ENCODE results near the gene NPFF.

DNA sequence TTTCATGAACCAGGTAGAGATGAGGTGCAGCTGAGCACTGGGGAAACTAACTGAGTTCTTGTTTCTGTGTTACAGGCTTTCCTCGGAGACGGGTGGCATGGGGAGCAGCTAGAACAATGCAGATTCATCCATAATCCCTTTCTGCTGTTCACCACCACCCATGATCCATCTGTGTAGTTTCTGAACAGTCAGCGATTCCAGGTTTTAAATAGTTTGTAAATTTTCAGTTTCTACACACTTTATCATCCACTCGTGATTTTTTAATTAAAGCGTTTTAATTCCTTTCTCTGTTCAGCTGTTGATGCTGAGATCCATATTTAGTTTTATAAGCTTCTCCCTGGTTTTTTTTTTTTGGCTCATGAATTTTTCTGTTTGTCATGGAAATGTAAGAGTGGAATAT, 28.0 kb downstream of the NPFF start:
- TF ChIP-seq, protein P1, sequence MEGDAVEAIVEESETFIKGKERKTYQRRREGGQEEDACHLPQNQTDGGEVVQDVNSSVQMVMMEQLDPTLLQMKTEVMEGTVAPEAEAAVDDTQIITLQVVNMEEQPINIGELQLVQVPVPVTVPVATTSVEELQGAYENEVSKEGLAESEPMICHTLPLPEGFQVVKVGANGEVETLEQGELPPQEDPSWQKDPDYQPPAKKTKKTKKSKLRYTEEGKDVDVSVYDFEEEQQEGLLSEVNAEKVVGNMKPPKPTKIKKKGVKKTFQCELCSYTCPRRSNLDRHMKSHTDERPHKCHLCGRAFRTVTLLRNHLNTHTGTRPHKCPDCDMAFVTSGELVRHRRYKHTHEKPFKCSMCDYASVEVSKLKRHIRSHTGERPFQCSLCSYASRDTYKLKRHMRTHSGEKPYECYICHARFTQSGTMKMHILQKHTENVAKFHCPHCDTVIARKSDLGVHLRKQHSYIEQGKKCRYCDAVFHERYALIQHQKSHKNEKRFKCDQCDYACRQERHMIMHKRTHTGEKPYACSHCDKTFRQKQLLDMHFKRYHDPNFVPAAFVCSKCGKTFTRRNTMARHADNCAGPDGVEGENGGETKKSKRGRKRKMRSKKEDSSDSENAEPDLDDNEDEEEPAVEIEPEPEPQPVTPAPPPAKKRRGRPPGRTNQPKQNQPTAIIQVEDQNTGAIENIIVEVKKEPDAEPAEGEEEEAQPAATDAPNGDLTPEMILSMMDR (IDR thresholded peaks at IDR 0.05; ENCODE audit: low read depth, low read length, missing input control): no peak
- TF ChIP-seq YY1 (IDR thresholded peaks at IDR 0.05): no peak
- TF ChIP-seq NR2F2 (IDR thresholded peaks at IDR 0.05): no peak

Measured in liver (tissue), 3 donors.